Neural progenitor cell (in vitro differentiated cells): ENCODE results near the gene PCNX1.

Experiments used
- CTCF ChIP-seq: fragments of 200-600 bp; sonication (generic); IDR thresholded peaks from 2 replicates; pipeline ENCODE4 v1.5.1; 2017; ENCODE audit warnings: antibody characterized with exemption, mild to moderate bottlenecking
- EZH2phosphoT487 ChIP-seq: fragments of 200-600 bp; sonication (generic); IDR thresholded peaks from 2 replicates; pipeline ENCODE4 v1.6.1; 2017; ENCODE audit warnings: antibody characterized with exemption

- TF ChIP-seq CTCF (no peak), EZH2phosphoT487 (no peak)
Observed at GRCh38 chr14:70909733-70910614, 2.7 kb downstream of the PCNX1 start.
